Measurements from ENCODE around the gene CRYBG3. TPM values are rescaled to one million over a fixed set of nuclear protein-coding genes. Genes with fewer than 3 reads are reported as not detected.

CRYBG3 gene
- total and polyA plus RNA-seq, 2 of the 13 experiments (the other 11 are each of a cell fraction or from before 2014, with no cell fraction given), result 3.8 to 15.9 TPM

DNA sequence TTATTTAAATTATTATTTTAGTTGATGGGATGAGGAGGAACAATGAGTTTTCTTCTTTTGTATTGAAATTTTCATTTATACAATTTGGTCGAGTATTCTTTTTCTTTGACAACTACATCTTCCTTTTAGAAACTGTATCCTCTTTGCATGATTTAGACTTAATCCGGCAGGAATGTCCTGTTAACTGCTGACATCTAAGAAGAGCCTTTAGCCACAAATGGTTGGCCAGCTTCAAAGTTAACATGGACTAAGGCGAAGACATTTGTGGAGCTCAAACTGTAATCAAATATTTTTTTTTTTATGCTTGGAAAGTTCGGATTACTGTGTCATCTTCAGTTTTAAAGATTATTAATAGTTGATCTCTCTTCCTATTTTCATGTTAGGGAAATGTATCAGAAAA lies 107.2 kb downstream of the CRYBG3 start:
- WGBS (ENCODE audit: low lambda C conversion rate), result 94% methylated on average over 4 of the region's 4 CpGs
- BruUV-seq (replicated peaks), result no TSS peak

DNA sequence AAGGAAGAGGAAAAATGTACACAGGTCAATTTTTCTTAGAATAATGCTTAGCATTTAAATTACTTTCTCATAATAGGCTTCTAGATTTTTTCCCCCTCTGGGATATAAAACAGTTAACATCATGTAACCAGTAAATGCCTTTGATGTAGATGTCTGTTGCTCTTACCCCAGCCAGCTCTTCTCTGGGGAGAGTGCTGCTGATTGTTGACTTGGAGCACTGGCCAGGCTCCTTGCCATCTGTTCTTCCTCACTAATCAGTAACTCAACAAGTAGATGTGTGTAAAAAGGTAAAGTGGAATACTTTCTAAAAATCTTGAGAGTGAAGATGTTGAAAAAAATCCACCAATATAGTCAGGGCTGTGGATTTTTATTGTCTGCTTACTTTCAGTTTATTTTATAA lies 108.2 kb downstream of the CRYBG3 start:
- no peak overlapping the region for H3K4me2 ChIP-seq (ENCODE audit: low read depth, low read length)
- H3K9ac ChIP-seq (ENCODE audit: insufficient read depth, low read depth, low read length), result no peak overlapping the region
- ChIA-PET CTCF (ENCODE audit: low intra/inter-chr PET ratio, low total read pairs) (no interaction called here), POLR2A (no interaction called here)
- DNase-seq (ENCODE audit: low spot score) (no peak), FAIRE-seq (no peak), ATAC-seq (no peak)
- H3K36me3 ChIP-seq (replicated peaks in 1 of 2; ENCODE audit: control insufficient read depth in 1 of 2, insufficient read depth in 2 of 2, low read length in 2 of 2), result peaks cover 3 to 12% of the 10 kb centered on the region in 2 experiments; a peak in 3 of 5 replicates
- no peak overlapping the region for H3K4me3 ChIP-seq (replicated peaks in 1 of 3; ENCODE audit: insufficient read depth in 1 of 3, low read depth in 2 of 3, low read length in 3 of 3)
- H3K27me3 ChIP-seq (ENCODE audit: control insufficient read depth in 1 of 2, insufficient read depth in 2 of 2, low read length in 2 of 2), result no peaks in the 10 kb centered on the region; a peak in 1 of 5 replicates
- H3K9me3 ChIP-seq (ENCODE audit: low read length), result no peaks in the 10 kb centered on the region
- no peaks in the 10 kb centered on the region for H3K79me2 ChIP-seq (ENCODE audit: insufficient read depth, low read length)
- in situ Hi-C loops (cut with HindIII; ENCODE audit: extremely low pct_ligation_motif_present, low pct_unique_long_range_greater_than_20kb) (no loop called here), intact Hi-C loops (cut with micrococcal nuclease; ENCODE audit: unreplicated experiment) (no loop called here)
- BruUV-seq (replicated peaks), result no TSS peak
- H3K4me1 ChIP-seq (ENCODE audit: insufficient read depth, low read length), result peaks cover 11% of the 10 kb centered on the region
- no peak overlapping the region for H2AFZ ChIP-seq (ENCODE audit: low read length)
- H3K27ac ChIP-seq (ENCODE audit: extremely low read length, insufficient read depth, low read length), result no peak overlapping the region
- H4K20me1 ChIP-seq (ENCODE audit: insufficient read depth, low read length), result no peaks in the 10 kb centered on the region
- TF ChIP-seq IRX3 (CRISPR knock-in tag; IDR thresholded peaks at IDR 0.05; ENCODE audit: borderline replicate concordance, low read depth) (no peak), THYN1 (CRISPR knock-in tag; IDR thresholded peaks at IDR 0.05; ENCODE audit: borderline replicate concordance, low read depth) (no peak), SP140L (CRISPR knock-in tag; IDR thresholded peaks at IDR 0.05; ENCODE audit: borderline replicate concordance) (no peak), SNAI1 (CRISPR knock-in tag; IDR thresholded peaks at IDR 0.05; ENCODE audit: borderline replicate concordance) (no peak), DR1 (CRISPR knock-in tag; IDR thresholded peaks at IDR 0.05) (no peak), MAFG (CRISPR knock-in tag; IDR thresholded peaks at IDR 0.05) (no peak), FOXM1 (CRISPR knock-in tag; IDR thresholded peaks at IDR 0.05) (no peak)
- TF ChIP-seq, protein P1, sequence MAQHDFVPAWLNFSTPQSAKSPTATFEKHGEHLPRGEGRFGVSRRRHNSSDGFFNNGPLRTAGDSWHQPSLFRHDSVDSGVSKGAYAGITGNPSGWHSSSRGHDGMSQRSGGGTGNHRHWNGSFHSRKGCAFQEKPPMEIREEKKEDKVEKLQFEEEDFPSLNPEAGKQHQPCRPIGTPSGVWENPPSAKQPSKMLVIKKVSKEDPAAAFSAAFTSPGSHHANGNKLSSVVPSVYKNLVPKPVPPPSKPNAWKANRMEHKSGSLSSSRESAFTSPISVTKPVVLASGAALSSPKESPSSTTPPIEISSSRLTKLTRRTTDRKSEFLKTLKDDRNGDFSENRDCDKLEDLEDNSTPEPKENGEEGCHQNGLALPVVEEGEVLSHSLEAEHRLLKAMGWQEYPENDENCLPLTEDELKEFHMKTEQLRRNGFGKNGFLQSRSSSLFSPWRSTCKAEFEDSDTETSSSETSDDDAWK (CRISPR knock-in tag; IDR thresholded peaks at IDR 0.05), result no peak
- TF ChIP-seq, protein P2, sequence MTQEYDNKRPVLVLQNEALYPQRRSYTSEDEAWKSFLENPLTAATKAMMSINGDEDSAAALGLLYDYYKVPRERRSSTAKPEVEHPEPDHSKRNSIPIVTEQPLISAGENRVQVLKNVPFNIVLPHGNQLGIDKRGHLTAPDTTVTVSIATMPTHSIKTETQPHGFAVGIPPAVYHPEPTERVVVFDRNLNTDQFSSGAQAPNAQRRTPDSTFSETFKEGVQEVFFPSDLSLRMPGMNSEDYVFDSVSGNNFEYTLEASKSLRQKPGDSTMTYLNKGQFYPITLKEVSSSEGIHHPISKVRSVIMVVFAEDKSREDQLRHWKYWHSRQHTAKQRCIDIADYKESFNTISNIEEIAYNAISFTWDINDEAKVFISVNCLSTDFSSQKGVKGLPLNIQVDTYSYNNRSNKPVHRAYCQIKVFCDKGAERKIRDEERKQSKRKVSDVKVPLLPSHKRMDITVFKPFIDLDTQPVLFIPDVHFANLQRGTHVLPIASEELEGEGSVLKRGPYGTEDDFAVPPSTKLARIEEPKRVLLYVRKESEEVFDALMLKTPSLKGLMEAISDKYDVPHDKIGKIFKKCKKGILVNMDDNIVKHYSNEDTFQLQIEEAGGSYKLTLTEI (CRISPR knock-in tag; conservative IDR thresholded peaks at IDR 0.05), result no peak

More for the DNA sequence above, 107.2 kb downstream of the CRYBG3 start:
- Histone ChIP-seq H3K9me3 (ENCODE audit: low read length) (no peaks in the 10 kb centered on the region), H3K27me3 (ENCODE audit: control insufficient read depth in 1 of 2, insufficient read depth in 2 of 2, low read length in 2 of 2) (no peaks in the 10 kb centered on the region), H3K36me3 (replicated peaks in 1 of 2; ENCODE audit: control insufficient read depth in 1 of 2, insufficient read depth in 2 of 2, low read length in 2 of 2) (peaks cover 3 to 11% of the 10 kb centered on the region in 2 experiments; a peak in 3 of 5 replicates), H3K4me2 (ENCODE audit: low read depth, low read length) (no peak overlapping the region), H3K79me2 (ENCODE audit: insufficient read depth, low read length) (no peaks in the 10 kb centered on the region), H3K9ac (ENCODE audit: insufficient read depth, low read depth, low read length) (no peak overlapping the region), H4K20me1 (ENCODE audit: insufficient read depth, low read length) (no peaks in the 10 kb centered on the region), H2AFZ (ENCODE audit: low read length) (no peak overlapping the region), H3K4me3 (replicated peaks in 1 of 3; ENCODE audit: insufficient read depth in 1 of 3, low read depth in 2 of 3, low read length in 3 of 3) (no peak overlapping the region), H3K27ac (ENCODE audit: extremely low read length, insufficient read depth, low read length) (no peak overlapping the region), H3K4me1 (ENCODE audit: insufficient read depth, low read length) (peaks cover 11% of the 10 kb centered on the region)
- intact Hi-C loops (cut with micrococcal nuclease; ENCODE audit: unreplicated experiment) (no loop called here), in situ Hi-C loops (cut with HindIII; ENCODE audit: extremely low pct_ligation_motif_present, low pct_unique_long_range_greater_than_20kb) (no loop called here)
- TF ChIP-seq ZNF800 (CRISPR knock-in tag; IDR thresholded peaks at IDR 0.05) (no peak), MTF1 (CRISPR knock-in tag; IDR thresholded peaks at IDR 0.05) (no peak), ZNF235 (CRISPR knock-in tag; IDR thresholded peaks at IDR 0.05; ENCODE audit: borderline replicate concordance) (no peak), MZF1 (CRISPR knock-in tag; IDR thresholded peaks at IDR 0.05; ENCODE audit: borderline replicate concordance) (no peak), TOE1 (CRISPR knock-in tag; IDR thresholded peaks at IDR 0.05) (no peak), MIER2 (CRISPR knock-in tag; IDR thresholded peaks at IDR 0.05) (no peak), ZNF460 (CRISPR knock-in tag; IDR thresholded peaks at IDR 0.05; ENCODE audit: borderline replicate concordance) (no peak)
- POLR2A ChIA-PET, result no interaction called here
- no peak for DNase-seq (ENCODE audit: low spot score)
- CTCF ChIA-PET (ENCODE audit: low intra/inter-chr PET ratio, low total read pairs), result no interaction called here
- ATAC-seq, result no peak
- no peak for FAIRE-seq
